B cell (primary cell): ENCODE data around the gene SOHLH1. TPM values are rescaled to one million over a fixed set of nuclear protein-coding genes. Genes with fewer than 3 reads are reported as not detected.

ENCODE experiments used
- ATAC-seq: fragments of 200-7000 bp; cut with Tn5 transposase; one replicate; pipeline ENCODE4 v1.10.0; 2021; ENCODE audit warnings: low read depth, mild to moderate bottlenecking, moderate number of reproducible peaks, moderate library complexity
- CTCF ChIA-PET: fragments of 350-600 bp; sonication (Branson Sonifier 250); formaldehyde crosslinking; loops from one replicate; lab custom pipeline; 2021; ENCODE audit warnings: antibody characterized with exemption, inconsistent platforms; lab: Charles Lee
- POLR2A ChIA-PET: fragments of 350-600 bp; sonication (Branson Sonifier 250); formaldehyde crosslinking; loops from one replicate; lab custom pipeline; 2021; ENCODE audit warnings: antibody characterized with exemption; lab: Charles Lee
- DNase-seq: peaks from one replicate; pipeline ENCODE4 v3.0.0; 2013
- H2AFZ ChIP-seq: 2 replicates; pipeline ENCODE4 v1.6.1; 2012; ENCODE audit warnings: mild to moderate bottlenecking, low read depth, low read length; ENCODE audit not compliant: insufficient read depth, poor library complexity, severe bottlenecking
- H3K27ac ChIP-seq, 2 donors: 1 replicate in 1 of 2; 2 replicates in 1 of 2; pipeline ENCODE4 v1.5.1; 2012 to 2013; ENCODE audit warnings: low read length in 2 of 2, mild to moderate bottlenecking in 2 of 2, moderate library complexity in 1 of 2
- H3K27me3 ChIP-seq, 4 experiments: fragments of 200-600 bp in 1 of 4; sonication (generic) in 1 of 4; replicated peaks in 1 of 4; 1 replicate in 2 of 4; 2 replicates in 2 of 4; pipeline versions ENCODE4 v1.6.1 to v1.7.0; 2013 to 2016; ENCODE audit warnings: low read length in 3 of 4, mild to moderate bottlenecking in 2 of 4, mixed read lengths in 1 of 4, moderate library complexity in 1 of 4; ENCODE audit not compliant: insufficient read depth in 4 of 4, control insufficient read depth in 3 of 4; ENCODE audit errors: control extremely low read depth in 1 of 4
- H3K36me3 ChIP-seq, 2 experiments: replicated peaks in 1 of 2; 1 replicate in 1 of 2; 2 replicates in 1 of 2; pipeline versions ENCODE4 v1.6.1 to v1.7.1; 2013; ENCODE audit warnings: low read length in 1 of 2; ENCODE audit not compliant: insufficient read depth in 2 of 2, control insufficient read depth in 1 of 2; ENCODE audit errors: control extremely low read depth in 1 of 2, extremely low read depth in 1 of 2
- H3K4me1 ChIP-seq, 2 donors: fragments of 200-600 bp in 1 of 2; sonication (generic) in 1 of 2; 1 replicate in 1 of 2; 2 replicates in 1 of 2; pipeline versions ENCODE4 v1.5.1 to v1.6.1; 2013 to 2017; ENCODE audit warnings: low read length in 2 of 2; ENCODE audit not compliant: control insufficient read depth in 2 of 2, insufficient read depth in 2 of 2
- H3K4me2 ChIP-seq: replicated peaks from 2 replicates; pipeline ENCODE3; 2012; ENCODE audit warnings: mild to moderate bottlenecking, low read depth, low read length; ENCODE audit not compliant: poor library complexity, severe bottlenecking
- H3K4me3 ChIP-seq, 5 experiments: fragments of 200-600 bp in 1 of 5; sonication (generic) in 1 of 5; 1 replicate in 3 of 5; 2 replicates in 2 of 5; pipeline versions ENCODE4 v1.5.1 to v1.7.0; 2011 to 2016; ENCODE audit warnings: low read length in 4 of 5, mild to moderate bottlenecking in 4 of 5, low read depth in 2 of 5, control low read depth in 1 of 5, moderate library complexity in 1 of 5; ENCODE audit not compliant: insufficient read depth in 1 of 5; ENCODE audit errors: control extremely low read depth in 1 of 5, extremely low read depth in 1 of 5
- H3K79me2 ChIP-seq: fragments of 200-600 bp; sonication (generic); one replicate; pipeline ENCODE4 v1.6.0; 2016; ENCODE audit warnings: low read length; ENCODE audit not compliant: control insufficient read depth, insufficient read depth
- H3K9ac ChIP-seq: fragments of 200-600 bp; sonication (generic); 2 replicates; pipeline ENCODE4 v1.6.1; 2017; ENCODE audit warnings: mild to moderate bottlenecking, low read length, moderate library complexity
- H3K9me3 ChIP-seq, 3 donors: one replicate each; pipeline versions ENCODE4 v1.6.1 to v1.7.1; 2013; ENCODE audit warnings: low read length in 2 of 3; ENCODE audit not compliant: control insufficient read depth in 2 of 3, insufficient read depth in 1 of 3; ENCODE audit errors: control extremely low read depth in 1 of 3
- H4K20me1 ChIP-seq: 2 replicates; pipeline ENCODE4 v1.6.0; 2012; ENCODE audit warnings: mild to moderate bottlenecking, low read length; ENCODE audit not compliant: insufficient read depth, control insufficient read depth, poor library complexity, severe bottlenecking
- H3K27ac Mint-ChIP-seq: one replicate; pipeline ENCODE4 v1.8.0; 2021; ENCODE audit warnings: mixed read lengths
- H3K27me3 Mint-ChIP-seq: one replicate; pipeline ENCODE4 v1.8.0; 2021; ENCODE audit warnings: mixed read lengths
- H3K4me1 Mint-ChIP-seq: one replicate; pipeline ENCODE4 v1.8.0; 2021; ENCODE audit warnings: mixed read lengths
- H3K4me3 Mint-ChIP-seq: one replicate; pipeline ENCODE4 v1.8.0; 2021; ENCODE audit warnings: mixed read lengths
- H3K9me3 Mint-ChIP-seq: one replicate; pipeline ENCODE4 v1.8.0; 2022; ENCODE audit warnings: mixed read lengths; ENCODE audit not compliant: insufficient read depth
- EZH2 ChIP-seq: IDR thresholded peaks from 2 replicates; pipeline ENCODE4 v1.6.1; 2012; ENCODE audit warnings: borderline replicate concordance, low read depth, mild to moderate bottlenecking, moderate library complexity, low read length; ENCODE audit not compliant: insufficient read depth, poor library complexity, severe bottlenecking
- WGBS: methylation state at CpG from one replicate; pipeline ENCODE4 v1.1.5; 2013; ENCODE audit warnings: missing lambda C conversion rate; ENCODE audit not compliant: insufficient coverage; 5-methylcytosine and 5-hydroxymethylcytosine counted together
- intact Hi-C: fragments of 100-400 bp; cut with micrococcal nuclease; formaldehyde crosslinking; loops from one replicate; pipeline ENCODE4 v1.10.0; 2022
- polyA plus RNA-seq: library from polyadenylated mRNA; depleted of rRNA; stranded (reverse); fragments of >200 nt; gene quantifications from 2 replicates; pipeline ENCODE4 v1.2.3, GENCODE V29; 2012
- total RNA-seq, 2 donors: library from RNA; stranded (reverse); fragments of 120-200 nt in 1 of 2; gene quantifications; 1 replicate in 1 of 2; 2 replicates in 1 of 2; pipeline versions ENCODE4 v1.2.3 to v1.2.4, GENCODE V29; 2013 to 2022
- TF ChIP-seq, protein P1 (sequence below): fragments of 200-600 bp; IDR thresholded peaks from one replicate; pipeline ENCODE4 v1.8.0; 2022; ENCODE audit warnings: antibody characterized with exemption, mild to moderate bottlenecking

Gene SOHLH1
- total and polyA plus RNA-seq, 2 donors (not counting 1 experiment from before 2014, with no cell fraction given): not detected

- intact Hi-C loops: no loop called here
- H3K36me3 ChIP-seq: no peaks in the 10 kb centered on the region
- CTCF ChIA-PET: no interaction called here
Observed at GRCh38 chr9:135687216-135687615, 12.1 kb downstream of the SOHLH1 start.

DNA sequence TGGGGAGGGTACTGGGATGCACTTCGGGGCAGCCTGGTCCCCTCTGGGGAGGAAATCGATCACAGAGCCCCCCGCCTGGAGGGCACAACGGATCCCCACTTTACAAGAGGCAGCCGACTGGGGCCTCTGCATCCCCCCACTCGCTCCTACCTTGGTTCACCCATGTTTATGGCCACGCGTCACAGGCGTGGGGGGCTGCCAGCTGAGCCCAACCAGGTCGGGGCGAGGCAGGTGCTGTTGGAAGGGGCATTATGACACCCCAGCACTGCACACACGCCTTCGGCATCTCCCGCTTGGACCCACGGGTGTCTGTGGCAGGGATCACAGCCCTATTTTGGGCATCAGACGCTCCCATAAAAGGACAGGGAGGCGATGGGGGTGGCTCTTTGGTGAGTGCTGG lies 14.6 kb downstream of the SOHLH1 start:
- Histone ChIP-seq H3K27me3 (no peaks in the 10 kb centered on the region), H2AFZ (no peak overlapping the region), H3K4me2 (no peak overlapping the region), H3K4me3 (no peak overlapping the region), H3K9me3 (peaks cover 0 to 4% (median 0%) of the 10 kb centered on the region in 3 donors), H3K27ac (no peak overlapping the region), H3K79me2 (no peaks in the 10 kb centered on the region), H3K9ac (no peak overlapping the region), H3K36me3 (no peaks in the 10 kb centered on the region), H4K20me1 (no peaks in the 10 kb centered on the region), H3K4me1 (no peaks in the 10 kb centered on the region)
- H3K27me3 Mint-ChIP-seq: peaks cover 3% of the 10 kb centered on the region
- no peak for ATAC-seq
- DNase-seq: no peak
- H3K4me3 Mint-ChIP-seq: no peak overlapping the region
- WGBS: 79% methylated on average over 15 of the region's 17 CpGs
- H3K9me3 Mint-ChIP-seq: no peaks in the 10 kb centered on the region
- H3K4me1 Mint-ChIP-seq: no peaks in the 10 kb centered on the region
- H3K27ac Mint-ChIP-seq: no peak overlapping the region
- intact Hi-C loops: no loop called here
- ChIA-PET POLR2A (no interaction called here), CTCF (no interaction called here)
- TF ChIP-seq, protein P1, sequence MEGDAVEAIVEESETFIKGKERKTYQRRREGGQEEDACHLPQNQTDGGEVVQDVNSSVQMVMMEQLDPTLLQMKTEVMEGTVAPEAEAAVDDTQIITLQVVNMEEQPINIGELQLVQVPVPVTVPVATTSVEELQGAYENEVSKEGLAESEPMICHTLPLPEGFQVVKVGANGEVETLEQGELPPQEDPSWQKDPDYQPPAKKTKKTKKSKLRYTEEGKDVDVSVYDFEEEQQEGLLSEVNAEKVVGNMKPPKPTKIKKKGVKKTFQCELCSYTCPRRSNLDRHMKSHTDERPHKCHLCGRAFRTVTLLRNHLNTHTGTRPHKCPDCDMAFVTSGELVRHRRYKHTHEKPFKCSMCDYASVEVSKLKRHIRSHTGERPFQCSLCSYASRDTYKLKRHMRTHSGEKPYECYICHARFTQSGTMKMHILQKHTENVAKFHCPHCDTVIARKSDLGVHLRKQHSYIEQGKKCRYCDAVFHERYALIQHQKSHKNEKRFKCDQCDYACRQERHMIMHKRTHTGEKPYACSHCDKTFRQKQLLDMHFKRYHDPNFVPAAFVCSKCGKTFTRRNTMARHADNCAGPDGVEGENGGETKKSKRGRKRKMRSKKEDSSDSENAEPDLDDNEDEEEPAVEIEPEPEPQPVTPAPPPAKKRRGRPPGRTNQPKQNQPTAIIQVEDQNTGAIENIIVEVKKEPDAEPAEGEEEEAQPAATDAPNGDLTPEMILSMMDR: no peak
- no peak for TF ChIP-seq EZH2

More at GRCh38 chr9:135687216-135687615, 12.1 kb downstream of the SOHLH1 start:
- POLR2A ChIA-PET: no interaction called here
- no peaks in the 10 kb centered on the region for H3K79me2 ChIP-seq
- no peak overlapping the region for H3K4me3 Mint-ChIP-seq
- H2AFZ ChIP-seq: no peak overlapping the region
- DNase-seq: no peak
- H3K9me3 Mint-ChIP-seq: no peaks in the 10 kb centered on the region
- no peaks in the 10 kb centered on the region for H3K27me3 ChIP-seq
- no peak overlapping the region for H3K27ac ChIP-seq
- ATAC-seq: no peak
- peaks cover 6% of the 10 kb centered on the region for H3K27me3 Mint-ChIP-seq
- 85% methylated on average over 14 of the region's 15 CpGs for WGBS
- H3K4me1 ChIP-seq: no peaks in the 10 kb centered on the region
- no peak overlapping the region for H3K4me3 ChIP-seq
- H3K9ac ChIP-seq: no peak overlapping the region
- no peaks in the 10 kb centered on the region for H4K20me1 ChIP-seq
- peaks cover 0 to 7% (median 0%) of the 10 kb centered on the region in 3 donors for H3K9me3 ChIP-seq
- no peaks in the 10 kb centered on the region for H3K4me1 Mint-ChIP-seq
- no peak for TF ChIP-seq EZH2
- TF ChIP-seq, protein P1: no peak
- no peak overlapping the region for H3K27ac Mint-ChIP-seq
- H3K4me2 ChIP-seq: no peak overlapping the region
